Stimulated activated CD8-positive, alpha-beta memory T cell treated with anti-CD3 and anti-CD28 coated beads, Interleukin-15, amount 100 ng/mL, for 1 hour (primary cell): Measurements from ENCODE around the gene CXCL14.

ENCODE experiments used
- DNase-seq: peaks from one replicate; pipeline ENCODE4 v3.0.0-alpha.2; 2020; ENCODE audit warnings: low read depth

Gene CXCL14

DNA sequence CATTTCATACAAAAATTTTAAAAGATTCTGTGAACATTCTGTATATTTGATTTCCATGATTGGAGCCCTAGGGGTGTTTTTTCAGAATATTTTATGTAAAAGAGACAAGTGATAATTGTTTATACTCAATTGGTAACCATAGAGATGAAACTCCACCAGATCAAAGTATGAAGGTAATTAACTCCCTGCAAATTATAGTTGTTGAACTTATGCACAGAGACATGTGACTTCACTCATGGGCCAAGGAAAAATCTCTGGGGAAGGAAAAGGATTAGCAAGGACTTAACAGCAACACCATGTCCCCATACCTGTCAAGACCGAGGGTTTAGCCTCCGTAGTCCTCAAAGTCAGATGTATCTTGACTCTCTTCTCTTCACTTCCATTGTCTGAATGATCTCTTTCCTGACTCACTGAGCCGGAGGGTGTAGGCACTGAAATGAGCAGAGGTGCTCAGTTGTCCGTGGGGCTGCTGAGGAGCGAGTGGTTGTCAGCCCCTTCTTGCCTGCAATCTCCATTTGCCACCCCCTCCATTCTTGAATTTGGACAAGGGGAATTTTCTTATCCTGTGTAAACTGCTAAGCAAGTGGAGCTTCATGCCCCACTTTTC lies 17.5 kb upstream of the CXCL14 start:
- no peak for DNase-seq

DNA sequence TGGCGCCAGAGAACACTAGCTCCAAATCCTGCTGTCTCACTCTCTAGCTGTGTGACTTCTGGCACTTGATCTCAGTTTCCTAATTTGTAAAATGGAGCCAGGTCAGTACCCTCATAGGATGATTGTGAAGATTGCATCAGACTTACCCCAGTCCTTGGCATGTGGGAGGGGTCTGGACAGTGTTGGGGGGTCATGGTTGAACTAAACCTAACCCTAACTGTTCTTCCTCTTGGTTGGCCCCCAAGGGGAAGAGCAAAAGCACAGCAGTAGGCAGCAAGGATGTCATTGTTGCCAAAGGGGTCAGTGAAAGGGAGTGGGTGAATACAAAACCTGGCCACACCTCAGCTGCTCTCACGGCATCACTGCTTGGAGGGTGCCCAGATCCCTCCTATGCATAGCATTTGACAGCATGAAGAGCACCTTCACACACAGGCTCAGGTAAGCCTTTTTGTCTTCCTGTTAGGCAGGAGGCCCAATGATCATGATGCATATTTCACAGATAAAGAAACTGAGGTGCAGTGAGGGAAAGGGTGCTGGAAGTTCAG lies 15.7 kb upstream of the CXCL14 start:
- DNase-seq: no peak

DNA sequence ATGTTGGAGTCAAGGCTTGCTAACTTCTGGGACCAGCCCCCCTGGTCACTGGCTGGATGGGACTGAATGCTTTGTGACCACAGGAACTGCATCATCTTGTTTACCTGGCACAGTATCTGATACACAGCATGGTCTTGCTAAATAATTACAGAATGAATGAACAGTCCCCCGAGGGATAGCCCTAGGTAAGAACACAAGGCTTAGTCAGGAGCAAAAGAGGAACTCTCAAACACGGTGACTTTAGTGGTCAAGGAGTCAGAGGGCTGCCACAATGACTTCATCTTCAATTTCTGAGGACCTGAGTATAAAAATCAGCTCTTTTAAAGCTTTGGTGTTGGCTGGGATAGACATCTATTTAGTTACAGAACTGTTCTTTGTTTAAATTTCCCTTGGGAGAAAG lies 15.1 kb upstream of the CXCL14 start:
- no peak for DNase-seq

DNA sequence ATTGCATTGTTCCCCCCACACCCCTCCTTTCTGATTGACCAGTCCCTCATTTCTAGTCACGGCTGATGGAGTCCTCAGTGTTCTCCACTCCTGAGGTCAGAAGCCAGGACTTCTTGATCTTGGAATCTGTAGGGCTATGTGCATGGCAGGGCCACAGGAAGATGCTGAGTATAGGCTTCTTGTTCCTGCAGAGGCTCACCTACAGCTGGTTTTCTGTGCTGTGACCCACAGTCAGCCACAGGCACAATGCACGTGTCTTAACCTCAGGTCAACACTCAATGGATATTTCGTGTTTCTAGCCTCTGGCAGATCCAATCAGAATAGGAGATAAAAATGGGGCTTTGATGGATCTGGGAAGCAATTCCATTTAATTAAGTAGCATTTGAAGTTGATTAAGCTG lies 14.3 kb upstream of the CXCL14 start:
- no peak for DNase-seq

DNA sequence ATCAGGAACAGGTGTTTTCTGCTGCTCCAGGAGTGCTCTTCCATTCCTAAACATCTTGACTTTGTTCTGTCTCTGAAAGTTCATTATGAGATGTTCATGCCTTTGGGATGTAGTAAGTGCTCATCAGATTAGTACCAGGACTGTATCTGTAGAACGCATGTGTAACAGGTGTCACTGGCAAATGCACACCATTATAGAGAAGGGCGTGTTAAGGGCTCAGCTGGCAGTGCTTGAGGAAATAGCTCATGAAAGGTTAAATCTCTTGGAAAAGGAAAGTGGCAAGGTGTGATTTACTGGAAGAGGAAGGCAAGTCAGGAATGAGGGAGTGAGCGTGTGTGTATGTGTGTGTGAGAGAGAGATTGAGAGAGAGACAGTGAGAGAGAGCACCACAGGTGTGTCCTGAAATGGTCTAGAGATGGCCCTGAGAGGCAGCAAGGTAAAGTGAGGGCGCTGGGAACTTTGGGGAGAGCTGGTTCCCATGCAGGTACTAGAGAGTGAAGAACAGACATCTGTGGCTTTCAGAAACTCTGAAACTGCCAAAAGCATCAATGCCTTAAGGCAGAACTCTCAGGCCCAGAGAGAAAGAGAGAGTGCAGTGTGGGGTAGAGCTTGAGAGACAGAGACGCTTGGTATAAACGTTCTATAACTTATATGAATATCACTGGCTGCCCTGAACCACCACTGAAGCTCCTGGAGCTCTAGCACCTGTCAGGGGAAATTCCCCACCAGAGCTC lies 13.7 kb upstream of the CXCL14 start:
- no peak for DNase-seq

DNA sequence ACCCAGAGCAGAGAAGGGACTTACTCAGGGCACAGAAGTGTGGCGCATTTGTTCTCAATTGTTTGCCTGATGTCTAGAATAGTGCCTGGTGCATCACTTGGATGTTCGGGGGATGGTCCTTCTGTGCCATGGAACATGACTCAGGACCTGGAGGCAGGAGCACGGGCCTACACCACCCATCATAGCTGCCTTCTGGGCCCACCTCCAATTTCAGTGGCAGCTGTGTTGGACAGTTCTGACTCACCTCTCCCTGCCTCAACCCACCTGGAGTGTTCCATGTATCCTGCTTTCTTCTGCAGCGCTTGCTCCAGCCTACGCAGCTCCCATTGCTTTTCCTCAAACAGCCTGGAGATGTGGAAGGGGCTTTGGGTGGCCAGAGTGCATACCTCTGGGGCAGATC lies 12.5 kb upstream of the CXCL14 start:
- no peak for DNase-seq

DNA sequence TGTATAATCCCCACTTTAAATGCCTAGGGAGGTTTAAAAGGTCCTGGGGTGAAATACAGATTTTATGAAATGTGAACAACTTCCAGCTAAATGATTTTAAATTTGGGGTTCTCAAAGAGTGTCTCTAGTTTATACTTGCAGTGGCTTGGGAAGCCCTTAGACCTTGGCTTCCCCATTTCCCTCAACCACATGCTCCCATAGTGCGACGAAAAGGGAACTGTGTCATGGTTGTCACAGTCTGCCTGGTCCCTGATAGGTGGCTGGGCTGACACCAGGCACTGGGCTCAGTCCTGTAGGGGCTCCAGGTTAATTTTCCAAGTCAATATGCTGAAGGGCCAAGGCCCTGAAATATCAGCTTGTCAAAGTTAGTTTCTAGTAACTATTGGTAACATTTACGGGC lies 10.4 kb upstream of the CXCL14 start:
- DNase-seq: no peak

DNA sequence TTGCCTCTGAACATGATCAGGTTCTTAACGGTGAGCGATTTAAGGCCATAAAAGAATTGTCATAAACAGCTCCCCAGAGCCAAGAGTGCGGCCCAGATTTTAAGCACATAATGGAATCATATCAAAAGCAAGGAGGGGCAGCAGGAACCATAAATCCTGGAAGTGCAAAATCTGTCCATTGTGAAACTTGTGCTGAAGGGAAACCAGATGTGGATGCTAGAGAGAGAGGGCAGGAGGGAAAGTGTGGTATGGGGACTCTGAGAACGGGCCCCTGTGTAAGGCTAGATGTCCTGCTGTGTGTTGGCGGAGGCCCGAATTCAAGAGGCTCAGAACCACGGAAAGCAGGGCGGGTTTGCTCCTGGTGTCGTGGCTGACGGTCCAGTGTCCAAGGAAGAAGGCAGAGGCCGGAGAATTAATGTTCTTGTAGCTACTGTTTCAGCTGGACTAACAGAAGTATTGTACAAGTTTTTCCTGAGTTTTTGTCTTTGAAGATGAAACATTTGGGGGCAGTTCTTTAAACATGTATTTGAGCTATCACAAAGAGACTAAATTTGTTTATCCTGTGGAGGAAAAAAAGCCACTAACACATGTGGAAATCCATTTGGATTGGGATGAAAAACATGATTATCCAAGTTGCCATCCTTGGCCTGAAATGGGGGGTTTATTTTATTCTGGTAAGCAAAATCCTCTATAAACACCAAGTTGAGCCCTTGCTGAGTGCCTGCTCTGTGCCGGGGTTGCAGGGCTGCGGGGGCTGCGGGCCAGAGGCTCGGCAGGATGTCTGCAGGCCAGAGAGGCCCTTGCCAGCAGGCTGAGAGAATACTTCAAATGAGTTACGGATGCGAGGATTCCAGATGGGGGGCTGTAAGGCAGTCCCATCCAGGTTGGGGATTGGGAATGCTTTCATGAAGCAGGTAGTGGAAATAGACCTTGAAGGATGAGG lies 9.2 kb upstream of the CXCL14 start:
- no peak for DNase-seq

DNA sequence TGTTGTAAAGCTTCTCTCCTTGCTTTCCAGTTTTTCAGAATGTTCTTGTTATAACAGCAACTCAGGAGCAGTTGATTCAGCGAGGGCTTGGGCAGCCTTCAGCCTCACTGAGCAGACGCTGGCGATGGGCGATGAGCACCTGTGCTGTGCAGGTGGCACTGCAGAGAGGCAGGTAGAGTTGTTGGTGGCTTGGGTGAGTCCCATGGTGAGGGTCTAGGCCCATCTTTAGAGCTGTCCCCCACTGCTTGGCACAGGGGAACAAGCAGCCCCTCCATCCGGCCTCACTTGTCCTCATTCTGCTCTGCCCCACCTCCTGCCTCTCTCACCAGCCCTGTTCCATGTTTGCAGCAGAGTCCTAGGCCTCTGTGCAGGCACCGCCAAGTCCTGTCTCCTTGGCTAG lies 6.1 kb upstream of the CXCL14 start:
- no peak for DNase-seq

DNA sequence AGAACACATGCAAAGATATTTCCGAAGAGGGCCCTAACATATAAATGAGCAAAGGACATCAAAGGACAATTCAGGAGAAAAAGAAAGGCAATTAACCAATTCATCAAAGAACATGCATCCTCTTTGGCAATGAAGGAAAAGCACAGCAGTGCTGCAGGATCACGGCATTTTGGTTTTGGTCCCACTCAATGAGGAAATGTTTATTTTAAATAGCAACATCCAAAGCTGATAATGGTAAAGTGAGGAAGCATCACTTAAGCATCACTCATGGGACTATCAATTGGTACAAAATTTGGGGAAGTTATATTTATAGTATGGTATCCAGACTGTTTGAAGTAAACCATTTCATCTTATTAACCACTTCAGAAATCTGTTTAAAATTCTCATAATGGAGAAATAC lies 5.5 kb upstream of the CXCL14 start:
- no peak for DNase-seq

DNA sequence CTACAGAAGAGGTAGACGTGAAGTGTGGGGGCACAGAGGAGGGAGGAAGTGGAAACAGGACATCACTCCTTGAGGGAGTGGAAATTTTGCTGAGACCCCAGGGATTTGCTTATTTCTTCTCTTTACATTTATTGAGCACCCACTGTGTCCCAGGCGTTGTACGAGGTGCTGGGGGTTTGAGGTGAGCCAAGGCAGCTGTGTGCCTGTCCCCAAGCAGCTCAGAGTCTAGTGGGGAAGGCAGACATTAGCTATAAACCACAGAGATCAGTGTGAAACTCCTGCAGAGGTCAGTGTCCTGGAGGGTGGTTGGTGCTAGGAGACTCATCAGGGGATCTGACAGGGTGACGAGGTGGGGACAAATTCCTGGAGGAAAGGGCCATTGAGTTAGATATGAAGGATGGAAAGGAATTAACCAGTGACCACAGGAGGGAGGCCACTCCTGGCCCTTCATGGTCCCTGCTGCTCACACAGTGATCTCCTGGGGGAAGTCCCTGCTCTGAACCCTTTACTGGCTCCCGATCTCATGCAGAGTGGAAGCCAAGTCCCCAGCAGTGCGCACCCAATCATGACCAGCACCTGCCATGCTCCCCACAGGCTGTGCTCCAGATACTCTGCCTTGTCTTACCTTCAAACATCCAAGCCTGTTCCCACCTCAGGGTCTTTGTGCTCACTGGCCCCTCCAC lies 3.4 kb upstream of the CXCL14 start:
- DNase-seq: no peak

DNA sequence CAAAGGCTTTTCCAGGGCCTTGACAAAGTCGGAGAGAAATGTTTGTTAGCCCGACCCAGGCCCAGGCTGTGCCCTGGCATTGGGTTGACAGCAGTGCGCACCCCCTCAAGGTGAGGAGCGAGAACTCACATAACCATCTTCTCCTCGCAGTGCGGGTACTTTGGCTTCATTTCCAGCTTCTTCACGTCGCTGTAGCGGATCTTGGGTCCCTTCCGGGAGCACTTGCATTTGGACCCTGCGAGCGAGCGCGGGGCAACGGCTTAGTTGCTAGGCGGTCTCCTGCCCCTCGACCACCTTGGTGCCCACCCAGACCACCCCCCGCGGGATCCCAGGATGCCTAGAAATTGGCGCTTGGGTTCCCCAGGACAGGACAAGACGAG lies 496 bp downstream of the CXCL14 start:
- DNase-seq: no peak

DNA sequence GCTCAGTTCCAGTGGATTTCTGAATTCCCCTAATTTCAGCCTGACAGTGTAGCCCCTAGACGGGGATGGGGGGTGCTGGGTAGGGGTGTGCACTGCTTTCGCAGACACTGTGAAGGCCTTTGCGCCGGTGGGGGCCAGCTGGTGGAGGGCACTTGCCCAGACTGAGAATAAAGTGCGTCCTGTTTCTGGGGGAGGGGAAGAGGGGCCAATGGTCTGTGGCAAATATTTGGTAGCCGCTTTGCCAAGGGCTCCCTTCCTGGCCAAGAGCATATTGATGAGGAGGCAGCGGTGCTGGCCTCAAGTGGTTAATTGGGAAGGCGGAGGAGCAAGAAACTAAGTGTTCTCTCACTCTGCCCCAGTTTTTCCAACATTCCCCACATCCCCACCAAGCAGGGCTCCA lies 1.4 kb downstream of the CXCL14 start:
- no peak for DNase-seq

DNA sequence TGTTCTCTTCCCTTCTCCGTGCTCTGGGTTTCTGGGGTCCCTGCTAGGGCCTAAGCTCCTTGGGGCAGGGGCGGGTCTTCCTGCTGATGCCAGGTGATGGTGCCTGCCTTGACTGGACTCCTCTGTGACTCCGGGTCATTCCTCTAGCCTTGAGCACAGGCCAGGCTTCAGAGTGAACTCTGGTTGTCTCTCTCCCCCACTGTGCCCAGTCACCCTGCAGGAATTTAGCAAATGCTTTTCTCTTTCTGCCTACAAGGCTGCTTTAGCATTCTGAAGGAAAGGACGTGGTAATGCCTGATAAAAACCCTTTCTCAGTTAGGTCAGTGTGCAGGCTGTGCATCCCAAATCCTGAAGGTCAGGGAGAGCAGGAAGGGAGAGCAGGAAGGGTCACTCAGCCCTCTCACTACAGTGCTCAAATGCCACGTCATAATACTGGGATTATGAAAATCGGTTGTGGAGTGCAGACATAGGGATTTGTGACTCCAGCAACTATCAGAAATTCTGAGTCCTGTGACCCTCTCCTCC lies 2.7 kb downstream of the CXCL14 start:
- DNase-seq: no peak

DNA sequence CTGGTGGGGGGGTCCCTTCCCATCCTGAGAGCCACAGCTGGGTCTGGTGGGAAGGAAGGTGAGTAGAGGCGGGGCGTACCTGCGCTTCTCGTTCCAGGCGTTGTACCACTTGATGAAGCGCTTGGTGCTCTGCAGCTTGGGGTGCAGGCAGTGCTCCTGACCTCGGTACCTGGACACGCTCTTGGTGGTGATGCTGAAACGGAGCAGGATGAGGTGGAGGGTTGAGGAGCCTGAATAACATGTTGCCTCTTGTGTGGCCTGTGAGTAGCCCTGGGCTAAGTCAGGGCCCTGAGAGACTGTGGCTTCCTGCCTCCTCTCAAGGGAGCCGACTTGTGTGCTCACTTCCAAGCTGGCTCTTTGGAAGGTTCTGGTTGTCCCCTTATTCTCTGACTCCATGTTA lies 4.3 kb downstream of the CXCL14 start:
- no peak for DNase-seq

DNA sequence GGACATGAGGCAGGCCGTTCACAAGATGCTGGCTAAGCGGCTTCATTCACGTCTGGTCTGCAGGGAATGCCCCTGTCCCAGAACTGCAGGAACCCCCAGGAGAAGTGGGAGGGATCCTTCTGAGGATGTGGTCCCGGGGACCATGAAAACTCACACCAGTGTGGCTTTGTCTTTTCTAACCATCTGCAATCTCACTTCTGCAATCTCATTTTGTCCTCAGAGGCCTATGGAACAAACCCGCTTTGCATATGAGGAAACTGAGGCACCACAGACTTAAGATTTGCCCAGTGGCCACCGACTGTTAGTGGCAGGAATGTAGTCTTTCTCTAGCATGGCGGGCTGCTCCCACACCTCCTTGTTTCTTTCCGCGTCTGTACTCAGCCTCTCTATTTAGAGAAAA lies 6.9 kb downstream of the CXCL14 start:
- no peak for DNase-seq

DNA sequence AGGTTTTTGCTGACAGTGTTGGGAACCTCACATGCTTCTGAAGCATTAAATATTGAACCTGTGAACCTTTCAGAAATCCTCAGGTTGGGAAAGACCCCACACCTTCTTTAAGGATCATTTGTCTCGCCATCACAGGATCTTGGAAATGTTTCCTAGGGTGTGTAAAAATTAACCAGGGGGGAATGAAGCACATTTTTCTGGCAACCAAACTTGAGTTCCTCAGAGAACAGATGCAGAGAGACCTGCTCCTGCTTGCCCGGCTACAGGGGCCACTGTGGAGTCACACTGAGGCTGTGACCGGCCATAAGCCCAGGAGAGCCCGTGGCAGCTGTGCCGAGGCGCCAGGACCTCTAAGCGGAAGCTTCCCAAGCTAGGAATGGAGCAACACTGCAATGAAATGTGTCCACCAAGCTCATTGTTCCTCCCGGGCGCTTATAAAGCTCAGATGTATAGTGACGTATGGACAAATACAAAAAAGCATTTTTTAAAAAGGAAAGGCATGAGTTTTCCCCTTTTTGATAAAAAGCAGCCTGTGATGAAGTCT lies 7.7 kb downstream of the CXCL14 start:
- DNase-seq: no peak

DNA sequence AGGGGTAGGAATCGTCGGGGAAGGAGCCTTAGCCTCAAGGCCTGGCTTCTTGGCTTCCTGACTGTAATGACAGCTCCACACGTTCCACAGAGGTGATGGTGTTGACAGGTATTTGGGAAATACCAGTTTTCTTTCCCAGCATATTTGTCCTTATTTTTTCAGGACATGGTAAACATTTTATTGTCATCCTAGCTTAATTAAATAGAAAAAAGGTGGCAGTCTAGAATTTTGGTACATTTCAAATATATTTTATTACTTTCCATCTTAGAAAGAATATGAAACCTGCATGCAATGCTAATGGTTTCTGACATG lies 8.4 kb downstream of the CXCL14 start:
- no peak for DNase-seq

DNA sequence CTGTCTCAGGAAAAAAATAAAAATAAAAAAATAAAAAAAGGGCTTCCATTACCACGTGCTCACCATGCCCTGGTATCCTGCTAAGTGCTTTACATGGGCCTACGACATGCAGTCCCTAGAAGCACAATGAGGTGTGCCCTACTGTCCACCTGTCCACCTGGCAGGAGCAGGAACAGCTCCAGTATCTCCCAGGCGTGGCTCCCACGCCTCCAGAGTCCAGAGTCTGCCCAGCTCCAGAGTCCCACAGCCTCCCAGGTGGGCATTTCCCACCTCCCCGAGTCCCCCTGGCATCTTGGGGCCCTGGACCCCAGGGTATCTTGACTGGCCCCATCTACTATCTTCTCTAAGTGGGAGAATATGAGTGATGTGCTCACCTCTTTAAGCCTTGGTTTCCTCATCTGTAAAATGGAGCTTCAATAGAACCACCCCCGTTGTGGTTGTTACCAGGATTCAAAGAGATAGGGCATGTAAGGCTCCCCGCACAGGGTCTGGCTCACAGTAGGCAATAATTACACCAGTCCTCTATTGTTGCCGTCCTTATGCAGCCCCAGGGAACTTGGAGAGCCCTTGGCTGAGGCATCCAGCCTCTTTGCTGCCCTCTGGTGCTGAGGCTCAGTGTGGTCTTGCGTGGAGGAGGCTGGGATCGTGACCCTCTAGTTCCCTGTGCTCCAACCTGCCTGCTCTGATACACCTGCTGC lies 8.9 kb downstream of the CXCL14 start:
- DNase-seq: no peak

DNA sequence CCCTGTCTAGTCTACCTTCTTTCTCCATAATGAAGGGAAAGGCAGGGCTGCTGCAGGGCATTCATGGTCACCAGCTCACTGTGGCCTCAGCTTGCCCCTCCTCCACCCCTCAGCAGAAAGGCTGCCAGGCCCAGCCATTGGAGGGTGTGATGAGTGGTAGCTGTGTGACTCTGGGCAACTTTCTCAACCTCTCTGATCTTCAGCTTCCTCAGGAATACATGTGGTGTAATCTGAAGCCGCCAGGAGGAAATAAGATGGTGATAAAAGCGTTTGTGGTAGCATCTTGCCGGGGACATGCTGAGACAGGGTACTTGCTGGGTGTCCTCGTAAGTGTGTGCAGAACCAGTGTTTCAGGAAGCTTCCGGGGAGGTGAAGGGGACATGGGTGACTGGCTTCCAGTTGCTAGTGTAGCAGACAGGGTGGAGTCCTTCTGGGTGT lies 9.8 kb downstream of the CXCL14 start:
- no peak for DNase-seq

DNA sequence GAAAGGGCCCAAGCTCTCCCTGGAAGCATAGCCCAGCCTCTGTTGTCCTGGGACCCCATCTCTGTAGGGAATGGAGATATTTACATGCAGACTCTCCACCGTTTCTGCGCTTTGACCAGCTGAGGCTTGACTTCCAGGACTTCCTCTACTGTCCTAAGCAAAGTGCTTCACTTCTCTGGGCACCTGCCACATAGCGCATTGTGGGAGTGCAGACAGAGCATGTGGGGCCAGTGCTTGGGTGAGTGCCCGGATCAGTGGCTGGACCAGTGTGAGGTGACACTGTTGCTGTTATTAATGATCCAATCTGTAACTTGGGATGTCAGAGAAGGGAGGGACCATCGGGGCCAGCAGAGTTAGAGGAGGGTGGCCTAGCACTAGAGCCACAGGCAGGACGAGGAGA lies 10.5 kb downstream of the CXCL14 start:
- no peak for DNase-seq
